CD14-positive monocyte (primary cell): ENCODE data around the gene RASIP1. TPM values are rescaled to one million over a fixed set of nuclear protein-coding genes. Genes with fewer than 3 reads are reported as not detected.
A peak's percentile ranks its signal among the peaks of the same experiment; 100 is the strongest.

Experiments
- DNase-seq, 3 donors: peaks; one replicate each; pipeline ENCODE4 v3.0.0-alpha.2; 2011 to 2022
- H2AFZ ChIP-seq: 2 replicates; pipeline ENCODE4 v1.6.0; 2012; ENCODE audit warnings: mild to moderate bottlenecking, low read depth, low read length, inconsistent platforms; ENCODE audit not compliant: insufficient read depth, poor library complexity, severe bottlenecking
- H3K27ac ChIP-seq, 2 donors: 1 replicate in 1 of 2; 2 replicates in 1 of 2; pipeline ENCODE4 v1.5.1; 2012 to 2013; ENCODE audit warnings: low read length in 2 of 2, control low read depth in 1 of 2, inconsistent platforms in 1 of 2, low read depth in 1 of 2, mild to moderate bottlenecking in 1 of 2
- H3K27me3 ChIP-seq, 2 donors: one replicate each; pipeline versions ENCODE4 v1.6.0 to v1.6.1; 2011 to 2013; ENCODE audit warnings: low read length in 2 of 2; ENCODE audit not compliant: control insufficient read depth in 2 of 2, insufficient read depth in 2 of 2
- H3K36me3 ChIP-seq, 2 donors: replicated peaks in 1 of 2; 1 replicate in 1 of 2; 2 replicates in 1 of 2; pipeline versions ENCODE4 v1.5.1 to v1.6.1; 2012 to 2013; ENCODE audit warnings: low read length in 2 of 2, control low read depth in 1 of 2, inconsistent platforms in 1 of 2, mild to moderate bottlenecking in 1 of 2; ENCODE audit not compliant: insufficient read depth in 2 of 2, control insufficient read depth in 1 of 2
- H3K4me1 ChIP-seq, 2 donors: 1 replicate in 1 of 2; 2 replicates in 1 of 2; pipeline versions ENCODE4 v1.5.1 to v1.6.1; 2012 to 2013; ENCODE audit warnings: low read length in 2 of 2, control low read depth in 1 of 2, inconsistent platforms in 1 of 2, mild to moderate bottlenecking in 1 of 2, moderate library complexity in 1 of 2; ENCODE audit not compliant: insufficient read depth in 2 of 2, control insufficient read depth in 1 of 2
- H3K4me2 ChIP-seq: replicated peaks from 2 replicates; pipeline ENCODE3; 2012; ENCODE audit warnings: low read length, moderate library complexity, mild to moderate bottlenecking; ENCODE audit not compliant: poor library complexity, severe bottlenecking; ENCODE audit errors: extremely low read depth
- H3K4me3 ChIP-seq, 3 experiments: fragments of 200-600 bp in 1 of 3; sonication (generic) in 1 of 3; replicated peaks in 1 of 3; 1 replicate in 2 of 3; 2 replicates in 1 of 3; pipeline ENCODE4 v1.5.1; 2011 to 2013; ENCODE audit warnings: low read length in 3 of 3, mild to moderate bottlenecking in 3 of 3, control low read depth in 2 of 3, low read depth in 2 of 3, inconsistent platforms in 1 of 3, moderate library complexity in 1 of 3
- H3K79me2 ChIP-seq: 2 replicates; pipeline ENCODE4 v1.6.0; 2012; ENCODE audit warnings: mild to moderate bottlenecking, control low read depth, inconsistent platforms, low read length, moderate library complexity; ENCODE audit not compliant: insufficient read depth
- H3K9ac ChIP-seq: 2 replicates; pipeline ENCODE4 v1.6.0; 2017; ENCODE audit warnings: low read length, mild to moderate bottlenecking; ENCODE audit not compliant: insufficient read depth, poor library complexity, severe bottlenecking
- H3K9me3 ChIP-seq, 2 donors: replicated peaks in 1 of 2; 1 replicate in 1 of 2; 2 replicates in 1 of 2; pipeline versions ENCODE4 v1.5.1 to v1.6.1; 2012 to 2013; ENCODE audit warnings: low read length in 2 of 2, control low read depth in 1 of 2; ENCODE audit not compliant: control insufficient read depth in 1 of 2, insufficient read depth in 1 of 2
- H4K20me1 ChIP-seq: 2 replicates; pipeline ENCODE4 v1.6.0; 2012; ENCODE audit warnings: mild to moderate bottlenecking, low read length, control low read depth, moderate library complexity; ENCODE audit not compliant: insufficient read depth
- H3K27ac Mint-ChIP-seq, 7 donors: one replicate each; pipeline ENCODE4 v1.8.0; 2020; ENCODE audit warnings: mild to moderate bottlenecking in 7 of 7, mixed read lengths in 7 of 7, moderate library complexity in 6 of 7, inconsistent platforms in 2 of 7
- H3K27me3 Mint-ChIP-seq, 3 donors: one replicate each; pipeline ENCODE4 v1.8.0; 2021 to 2022; ENCODE audit warnings: low read depth in 3 of 3, mild to moderate bottlenecking in 3 of 3, mixed read lengths in 3 of 3, moderate library complexity in 3 of 3, inconsistent platforms in 1 of 3
- H3K36me3 Mint-ChIP-seq, 2 donors: one replicate each; pipeline ENCODE4 v1.8.0; 2020; ENCODE audit warnings: mixed read lengths in 2 of 2, inconsistent platforms in 1 of 2, mild to moderate bottlenecking in 1 of 2
- H3K4me1 Mint-ChIP-seq: one replicate; pipeline ENCODE4 v1.8.0; 2020; ENCODE audit warnings: mild to moderate bottlenecking, mixed read lengths
- H3K4me3 Mint-ChIP-seq, 2 donors: one replicate each; pipeline ENCODE4 v1.8.0; 2020; ENCODE audit warnings: mild to moderate bottlenecking in 2 of 2, mixed read lengths in 2 of 2, moderate library complexity in 1 of 2
- H3K9me3 Mint-ChIP-seq, 7 donors: one replicate each; pipeline ENCODE4 v1.8.0; 2020 to 2022; ENCODE audit warnings: mixed read lengths in 7 of 7, mild to moderate bottlenecking in 6 of 7, moderate library complexity in 6 of 7, inconsistent platforms in 2 of 7
- CTCF ChIP-seq: fragments of 200-600 bp; IDR thresholded peaks from one replicate; pipeline ENCODE4 v1.8.0; 2022; ENCODE audit warnings: antibody characterized with exemption, mild to moderate bottlenecking
- WGBS: methylation state at CpG from one replicate; pipeline ENCODE4 v1.1.5; 2013; ENCODE audit warnings: missing lambda C conversion rate; ENCODE audit not compliant: insufficient coverage; 5-methylcytosine and 5-hydroxymethylcytosine counted together
- intact Hi-C, 2 donors: fragments of 100-400 bp; cut with micrococcal nuclease; formaldehyde crosslinking; loops; one replicate each; pipeline versions ENCODE4 v1.15.0 to v1.15.1; 2023
- polyA plus RNA-seq, 3 donors: library from polyadenylated mRNA; depleted of rRNA in 1 of 3; unstranded in 2 of 3; stranded (reverse) in 1 of 3; fragments of 300-500 nt in 2 of 3; fragments of >200 nt in 1 of 3; fragmentation: Illumina TruSeq in 2 of 3; gene quantifications; 1 replicate in 2 of 3; 2 replicates in 1 of 3; pipeline ENCODE4 v1.2.3, GENCODE V29; 2012 to 2021

The RASIP1 gene
- polyA plus RNA-seq, 3 donors = 1.2 TPM; not detected in 2

- peak overlapping the region in 1 of 3 experiments; percentile 41 for H3K4me3 ChIP-seq
- H3K27ac Mint-ChIP-seq = peak overlapping the region; percentile 85 to 98 (median 95)
- no peak overlapping the region for H3K4me2 ChIP-seq
- peaks cover 6 to 14% (median 10%) of the 10 kb centered on the region in 3 donors for H3K27me3 Mint-ChIP-seq
- no peaks in the 10 kb centered on the region for H3K36me3 ChIP-seq
- no peak for TF ChIP-seq CTCF
- peak; percentile 85 to 96 (median 86) for DNase-seq
- no peaks in the 10 kb centered on the region for H3K27me3 ChIP-seq
- H4K20me1 ChIP-seq = no peaks in the 10 kb centered on the region
- no peak overlapping the region for H2AFZ ChIP-seq
- peak overlapping the region; percentile 25 to 70 for H3K27ac ChIP-seq
- peaks cover 20% of the 10 kb centered on the region for H3K4me1 Mint-ChIP-seq
- no peak overlapping the region for H3K9ac ChIP-seq
- peak overlapping the region in 1 of 2 donors; percentile 56 for H3K4me3 Mint-ChIP-seq
- H3K36me3 Mint-ChIP-seq = peaks cover 2 to 18% of the 10 kb centered on the region in 2 donors
- peaks cover 16 to 22% of the 10 kb centered on the region in 2 donors for H3K4me1 ChIP-seq
- H3K79me2 ChIP-seq = no peaks in the 10 kb centered on the region
- WGBS = 39% methylated on average over 2 of the region's 2 CpGs
- intact Hi-C loops = no loop called here
- peaks cover 24 to 53% (median 50%) of the 10 kb centered on the region in 7 donors for H3K9me3 Mint-ChIP-seq
- H3K9me3 ChIP-seq = peaks cover 13 to 47% of the 10 kb centered on the region in 2 donors
Measured at GRCh38 chr19:48726556-48726955, 13.9 kb downstream of the RASIP1 start.

- Mint-ChIP-seq H3K4me1 (peaks cover 29% of the 10 kb centered on the region), H3K4me3 (peak overlapping the region; percentile 16 to 51), H3K9me3 (peaks cover 24 to 50% (median 48%) of the 10 kb centered on the region in 7 donors), H3K27ac (peak overlapping the region; percentile 93 to 98 (median 97)), H3K36me3 (peaks cover 2 to 18% of the 10 kb centered on the region in 2 donors), H3K27me3 (peaks cover 4 to 10% (median 5%) of the 10 kb centered on the region in 3 donors)
- no peak for TF ChIP-seq CTCF
- peak overlapping the region in 1 of 3 experiments; percentile 41 for H3K4me3 ChIP-seq
- peak overlapping the region; percentile 60 for H2AFZ ChIP-seq
- no peaks in the 10 kb centered on the region for H3K27me3 ChIP-seq
- H3K9ac ChIP-seq = no peak overlapping the region
- DNase-seq = peak; percentile 63 to 78 (median 74)
- peaks cover 13 to 46% of the 10 kb centered on the region in 2 donors for H3K9me3 ChIP-seq
- H3K79me2 ChIP-seq = no peaks in the 10 kb centered on the region
- no peaks in the 10 kb centered on the region for H3K36me3 ChIP-seq
- intact Hi-C loops = loop anchor here in 1 of 2 donors (5.0 kb wide), 1 partner anchor 78 kb away; the partner anchor contains the start of gene CA11
- H3K27ac ChIP-seq = peak overlapping the region; percentile 61 to 78
- peaks cover 23 to 36% of the 10 kb centered on the region in 2 donors for H3K4me1 ChIP-seq
- H4K20me1 ChIP-seq = no peaks in the 10 kb centered on the region
- 52% methylated on average over 7 of the region's 11 CpGs for WGBS
- H3K4me2 ChIP-seq = peak overlapping the region; percentile 37
Measured at GRCh38 chr19:48724796-48725753, 15.3 kb downstream of the RASIP1 start.
